Astrocyte of the spinal cord (primary cell): Measurements from ENCODE around the gene EVPLL.
"Not testable (repeated sequence)": the region's sequence is repeated elsewhere in the genome, so short reads cannot be mapped to it uniquely, and the experiment has no call there.

Experiments used
- DNase-seq: peaks from one replicate; pipeline ENCODE4 v3.0.0; 2011; ENCODE audit warnings: low read depth, low spot score
- H3K4me3 ChIP-seq: 2 replicates; pipeline ENCODE4 v1.5.1; 2011; ENCODE audit warnings: low read depth, mild to moderate bottlenecking, low read length, moderate library complexity
- CTCF ChIP-seq: IDR thresholded peaks from 2 replicates; pipeline ENCODE4 v1.5.1; 2012; ENCODE audit warnings: low read depth, mild to moderate bottlenecking, low read length, inconsistent platforms
- in situ Hi-C: cut with HindIII; loops from 2 replicates; pipeline ENCODE4 v1.10.0; 2017; ENCODE audit warnings: low sequenced_read_pairs

EVPLL gene

GRCh38 chr17:18377437-18378204 lies at the start of gene EVPLL:
Gene EVPLL (plus strand): TSS chr17:18377778. CDS start chr17:18380938, 3,160 bp downstream.
- in situ Hi-C loops = no loop called here
- TF ChIP-seq CTCF = no peak
- no peak for DNase-seq
- no peak within 1 kb of the TSS for H3K4me3 ChIP-seq

GRCh38 chr17:18328643-18329204 lies 48.9 kb upstream of the EVPLL start:
- H3K4me3 ChIP-seq = no peak overlapping the region
- no peak for DNase-seq
- in situ Hi-C loops = no loop called here
- TF ChIP-seq CTCF = no peak

GRCh38 chr17:18331879-18332278 lies 45.7 kb upstream of the EVPLL start:
- in situ Hi-C loops = no loop called here
- TF ChIP-seq CTCF = no peak
- DNase-seq = no peak
- no peak overlapping the region for H3K4me3 ChIP-seq

- no peak overlapping the region for H3K4me3 ChIP-seq
- in situ Hi-C loops = no loop called here
- TF ChIP-seq CTCF = no peak
- DNase-seq = no peak
Observed at GRCh38 chr17:18332909-18333489, 44.6 kb upstream of the EVPLL start.

GRCh38 chr17:18338158-18338557 lies 39.4 kb upstream of the EVPLL start:
- H3K4me3 ChIP-seq, DNase-seq, in situ Hi-C loops: not testable (repeated sequence)

GRCh38 chr17:18339933-18340332 lies 37.6 kb upstream of the EVPLL start:
- no peak for DNase-seq
- no peak for TF ChIP-seq CTCF
- no peak overlapping the region for H3K4me3 ChIP-seq
- in situ Hi-C loops = no loop called here

GRCh38 chr17:18344021-18344420 lies 33.6 kb upstream of the EVPLL start:
- H3K4me3 ChIP-seq = no peak overlapping the region
- no peak for DNase-seq
- no peak for TF ChIP-seq CTCF
- in situ Hi-C loops = no loop called here
